ENCODE data around the gene BRCA2. TPM values are rescaled to one million over a fixed set of nuclear protein-coding genes. Genes with fewer than 3 reads are reported as not detected.

BRCA2 gene
- total RNA-seq, 1 donor from 2014 or later, result 0.38 TPM

GRCh38 chr13:32409001-32409313 lies 93.6 kb downstream of the BRCA2 start:
- H3K36me3 ChIP-seq, result peaks cover 13% of the 10 kb centered on the region
- H3K4me1 ChIP-seq, result peaks cover 22% of the 10 kb centered on the region
- no peaks in the 10 kb centered on the region for H3K9me3 ChIP-seq (replicated peaks)
- no peak for DNase-seq
- no peak overlapping the region for H3K27ac ChIP-seq (replicated peaks)
- intact Hi-C loops (cut with micrococcal nuclease), result no loop called here
- H3K27me3 ChIP-seq (ENCODE audit: low read depth), result no peaks in the 10 kb centered on the region
- no peak overlapping the region for H3K4me3 ChIP-seq
- TF ChIP-seq CTCF (IDR thresholded peaks at IDR 0.05; ENCODE audit: borderline replicate concordance), result no peak

- intact Hi-C loops (cut with micrococcal nuclease), result no loop called here
- no peak for TF ChIP-seq CTCF (IDR thresholded peaks at IDR 0.05; ENCODE audit: borderline replicate concordance)
- H3K27me3 ChIP-seq (ENCODE audit: low read depth), result no peaks in the 10 kb centered on the region
- H3K4me3 ChIP-seq, result peak overlapping the region; percentile 57
- H3K9me3 ChIP-seq (replicated peaks), result no peaks in the 10 kb centered on the region
- H3K27ac ChIP-seq (replicated peaks), result peak overlapping the region; percentile 66
- peaks cover 13% of the 10 kb centered on the region for H3K36me3 ChIP-seq
- H3K4me1 ChIP-seq, result peaks cover 22% of the 10 kb centered on the region
- DNase-seq, result peak; percentile 42
These were observed 94.5 kb downstream of the BRCA2 start for GRCh38 chr13:32409561-32410421.

- Histone ChIP-seq H3K9me3 (replicated peaks) (no peaks in the 10 kb centered on the region), H3K27me3 (ENCODE audit: low read depth) (no peaks in the 10 kb centered on the region), H3K36me3 (no peaks in the 10 kb centered on the region), H3K4me3 (no peak overlapping the region), H3K27ac (replicated peaks) (no peak overlapping the region), H3K4me1 (peaks cover 22% of the 10 kb centered on the region)
- intact Hi-C loops (cut with micrococcal nuclease), result no loop called here
- DNase-seq, result no peak
- no peak for TF ChIP-seq CTCF (IDR thresholded peaks at IDR 0.05; ENCODE audit: borderline replicate concordance)
These were observed 98.0 kb downstream of the BRCA2 start for GRCh38 chr13:32413284-32413683.

GRCh38 chr13:32414580-32414979 lies 99.3 kb downstream of the BRCA2 start:
- no peak overlapping the region for H3K27ac ChIP-seq (replicated peaks)
- peaks cover under 1% of the 10 kb centered on the region for H3K36me3 ChIP-seq
- peaks cover 11% of the 10 kb centered on the region for H3K4me1 ChIP-seq
- intact Hi-C loops (cut with micrococcal nuclease), result no loop called here
- no peak overlapping the region for H3K4me3 ChIP-seq
- no peak for TF ChIP-seq CTCF (IDR thresholded peaks at IDR 0.05; ENCODE audit: borderline replicate concordance)
- H3K9me3 ChIP-seq (replicated peaks), result peaks cover 3% of the 10 kb centered on the region
- no peak for DNase-seq
- H3K27me3 ChIP-seq (ENCODE audit: low read depth), result no peaks in the 10 kb centered on the region

GRCh38 chr13:32415019-32415418 lies 99.7 kb downstream of the BRCA2 start:
- DNase-seq, result no peak
- Histone ChIP-seq H3K27ac (replicated peaks) (no peak overlapping the region), H3K4me3 (no peak overlapping the region), H3K27me3 (ENCODE audit: low read depth) (no peaks in the 10 kb centered on the region), H3K9me3 (replicated peaks) (peaks cover 8% of the 10 kb centered on the region), H3K36me3 (peaks cover 5% of the 10 kb centered on the region), H3K4me1 (peaks cover 6% of the 10 kb centered on the region)
- TF ChIP-seq CTCF (IDR thresholded peaks at IDR 0.05; ENCODE audit: borderline replicate concordance), result peak; percentile 42
- intact Hi-C loops (cut with micrococcal nuclease), result no loop called here
